GM21423 (cell line): ENCODE data around the gene LHFPL6.
A peak's percentile ranks its signal among the peaks of the same experiment; 100 is the strongest.

ENCODE experiments used
- ATAC-seq: cut with Tn5 transposase; IDR thresholded peaks from one replicate; pipeline ENCODE4 v1.9.1; 2021; ENCODE audit warnings: mild to moderate bottlenecking, moderate library complexity; ENCODE audit not compliant: unreplicated experiment

LHFPL6 gene

DNA sequence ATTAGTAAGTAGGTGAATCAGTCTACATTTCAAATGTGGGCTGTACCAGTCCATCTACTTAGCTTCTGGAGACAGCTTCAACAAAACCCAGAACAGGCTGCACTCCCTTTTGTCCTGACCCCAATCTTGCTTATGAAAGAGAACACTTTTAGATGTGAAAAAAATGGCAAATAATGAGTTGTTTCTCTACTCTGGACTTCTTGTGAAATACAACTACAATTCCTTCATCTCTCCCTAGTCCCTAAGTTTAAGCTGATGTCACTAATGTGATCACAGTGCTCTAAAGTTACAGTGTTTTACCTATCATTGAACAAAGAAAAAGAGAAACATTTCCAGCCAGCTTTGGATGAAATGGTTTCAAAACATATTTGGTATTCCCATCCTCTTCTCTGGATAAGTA is 183.9 kb downstream of the LHFPL6 start:
- no peak for ATAC-seq

DNA sequence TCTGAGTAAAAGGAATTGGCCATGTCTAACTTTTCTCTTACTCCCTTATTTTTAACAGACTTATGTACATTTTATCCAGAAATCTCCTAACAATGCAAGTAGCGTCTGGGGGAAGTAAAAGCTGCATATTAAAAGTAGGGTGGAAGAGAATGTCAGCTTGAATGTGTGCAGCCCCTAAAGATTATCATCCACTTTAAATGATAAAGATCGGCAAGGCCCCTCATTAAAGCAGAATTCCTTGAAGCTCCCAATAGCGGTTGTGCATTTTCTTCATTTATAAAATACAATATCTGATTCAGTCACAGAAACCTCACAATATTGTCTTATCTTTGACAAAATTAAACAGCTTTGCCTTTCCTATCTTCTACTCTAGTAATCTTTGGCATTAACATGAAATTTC is 184.6 kb downstream of the LHFPL6 start:
- no peak for ATAC-seq

DNA sequence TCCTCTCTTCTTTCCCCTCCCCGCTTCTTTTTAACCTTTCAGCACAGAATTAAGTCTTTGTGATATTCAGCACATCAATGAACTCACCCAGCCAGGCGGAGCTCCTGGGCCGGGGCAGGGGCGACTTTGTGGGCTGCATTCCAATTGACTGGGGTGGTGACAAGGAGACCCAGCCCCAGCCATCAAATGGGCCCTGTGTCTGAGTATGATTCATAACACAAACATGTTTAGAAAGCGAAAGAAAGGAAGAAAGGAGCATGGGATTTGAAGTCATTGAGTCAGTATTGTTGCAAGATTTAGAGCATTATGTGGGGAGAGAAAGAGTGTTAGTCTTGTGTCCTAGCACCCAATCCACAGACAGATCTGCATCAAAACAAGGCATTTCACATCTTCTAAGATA is 185.3 kb downstream of the LHFPL6 start:
- ATAC-seq, result no peak

DNA sequence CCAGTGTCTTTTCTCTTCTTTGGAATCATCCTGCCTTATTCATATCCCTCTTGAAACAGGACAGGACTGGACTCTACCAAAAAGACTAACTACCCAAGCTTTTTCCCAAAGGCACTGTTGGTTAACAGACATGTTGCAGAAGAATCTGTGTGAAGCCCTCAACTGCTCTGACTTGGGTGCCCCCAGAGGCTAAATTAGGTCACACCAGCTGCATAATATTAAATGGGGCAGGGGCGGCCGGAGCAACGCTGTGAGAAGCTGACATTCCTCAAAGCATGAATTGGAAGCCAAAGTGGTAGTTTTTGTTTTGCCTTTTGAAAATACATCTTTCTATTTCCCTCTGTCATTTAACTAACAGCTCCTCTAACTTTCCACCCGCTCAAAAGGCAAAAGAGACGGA is 185.9 kb downstream of the LHFPL6 start:
- ATAC-seq, result no peak

DNA sequence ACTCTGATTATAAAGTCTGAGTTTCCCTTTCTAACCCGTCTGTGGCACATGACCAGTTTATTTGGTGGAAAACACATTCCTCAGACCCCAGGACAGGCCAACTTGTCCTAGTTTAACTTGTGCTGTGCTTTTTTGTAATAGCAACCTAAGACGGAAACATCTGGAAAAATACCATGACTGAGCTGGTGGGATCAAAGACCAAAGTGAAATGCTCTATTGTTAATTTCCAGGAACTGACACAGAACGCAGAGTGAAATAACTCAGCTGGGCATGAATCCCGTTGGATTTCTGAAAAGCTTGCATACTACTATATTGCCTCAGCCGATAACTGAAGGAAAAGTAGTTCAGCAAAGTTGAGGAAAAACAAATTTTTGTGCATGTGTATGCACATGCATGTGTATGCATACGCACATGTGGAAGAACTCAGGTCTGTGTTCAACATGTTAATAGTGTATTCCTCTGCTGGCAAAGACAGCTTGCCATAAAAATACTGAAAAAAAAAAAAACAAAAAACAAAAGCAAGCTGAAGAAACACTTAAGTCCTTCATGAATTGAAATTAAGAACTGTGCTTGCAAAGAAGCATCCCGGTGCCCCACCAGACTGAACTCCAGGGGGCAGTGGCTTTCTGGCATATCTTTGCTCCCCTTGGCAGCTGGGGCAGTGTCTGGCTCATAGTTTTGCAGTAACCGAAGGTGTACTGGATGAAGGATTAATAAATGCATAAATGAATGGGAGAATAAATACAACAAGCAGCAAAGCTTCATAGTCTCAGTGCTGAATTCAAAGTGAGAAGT is 187.8 kb downstream of the LHFPL6 start:
- ATAC-seq, result no peak

DNA sequence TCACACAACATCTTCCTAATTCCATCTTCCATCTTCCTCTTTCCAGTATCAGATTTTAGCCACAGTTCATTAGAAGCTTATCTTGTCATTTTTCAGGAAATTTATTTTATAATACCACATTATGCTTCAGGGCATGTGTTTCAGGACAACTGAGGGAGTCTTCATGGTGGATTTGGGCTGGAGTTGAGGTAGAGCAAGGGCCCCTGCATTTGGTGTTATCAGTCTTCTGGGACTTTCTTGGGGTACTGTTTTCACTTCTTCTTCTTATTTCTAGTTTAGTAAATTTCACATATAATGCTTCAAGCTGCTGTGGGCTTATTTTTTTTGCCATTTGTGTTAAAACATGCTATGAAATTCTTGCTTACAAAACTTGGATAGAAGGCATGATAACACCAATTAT is 188.7 kb downstream of the LHFPL6 start:
- no peak for ATAC-seq

DNA sequence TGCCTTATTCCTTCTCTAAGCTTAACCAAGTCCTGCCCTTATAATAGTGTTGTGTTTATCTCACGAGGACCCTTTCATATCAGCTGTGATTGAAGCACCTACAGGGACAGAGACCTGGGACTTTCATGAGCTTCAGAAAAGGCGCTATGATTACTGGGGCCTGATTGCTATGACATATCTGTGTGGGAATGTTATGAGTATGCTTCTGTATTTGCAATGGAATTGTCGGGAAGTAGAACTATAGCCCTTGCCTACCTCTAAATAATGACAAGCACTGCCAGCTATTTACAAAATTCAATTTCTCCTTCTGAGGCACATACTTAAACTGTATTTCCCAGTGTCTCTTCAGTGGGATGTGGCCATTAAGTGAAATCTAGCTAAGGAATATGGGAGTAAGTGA is 191.5 kb downstream of the LHFPL6 start:
- ATAC-seq, result no peak

DNA sequence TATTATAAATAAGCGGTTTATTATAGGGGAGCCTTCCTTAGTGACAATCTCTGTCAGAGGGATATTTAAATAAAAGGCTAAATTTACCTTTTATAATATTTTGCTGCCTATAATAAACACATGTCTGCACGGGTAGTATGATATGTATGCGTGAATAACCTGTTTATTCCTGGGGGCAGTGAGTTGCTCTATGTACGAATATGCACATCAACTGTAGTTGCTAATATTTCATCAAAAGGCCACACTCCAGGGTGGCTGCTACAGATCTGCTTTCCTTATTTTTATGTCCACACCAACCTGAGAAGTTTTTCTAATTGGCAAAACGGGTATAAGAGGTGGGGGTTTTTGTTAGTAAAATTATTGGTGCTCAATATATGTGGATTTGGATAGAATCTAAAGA is 192.0 kb downstream of the LHFPL6 start:
- ATAC-seq, result no peak

DNA sequence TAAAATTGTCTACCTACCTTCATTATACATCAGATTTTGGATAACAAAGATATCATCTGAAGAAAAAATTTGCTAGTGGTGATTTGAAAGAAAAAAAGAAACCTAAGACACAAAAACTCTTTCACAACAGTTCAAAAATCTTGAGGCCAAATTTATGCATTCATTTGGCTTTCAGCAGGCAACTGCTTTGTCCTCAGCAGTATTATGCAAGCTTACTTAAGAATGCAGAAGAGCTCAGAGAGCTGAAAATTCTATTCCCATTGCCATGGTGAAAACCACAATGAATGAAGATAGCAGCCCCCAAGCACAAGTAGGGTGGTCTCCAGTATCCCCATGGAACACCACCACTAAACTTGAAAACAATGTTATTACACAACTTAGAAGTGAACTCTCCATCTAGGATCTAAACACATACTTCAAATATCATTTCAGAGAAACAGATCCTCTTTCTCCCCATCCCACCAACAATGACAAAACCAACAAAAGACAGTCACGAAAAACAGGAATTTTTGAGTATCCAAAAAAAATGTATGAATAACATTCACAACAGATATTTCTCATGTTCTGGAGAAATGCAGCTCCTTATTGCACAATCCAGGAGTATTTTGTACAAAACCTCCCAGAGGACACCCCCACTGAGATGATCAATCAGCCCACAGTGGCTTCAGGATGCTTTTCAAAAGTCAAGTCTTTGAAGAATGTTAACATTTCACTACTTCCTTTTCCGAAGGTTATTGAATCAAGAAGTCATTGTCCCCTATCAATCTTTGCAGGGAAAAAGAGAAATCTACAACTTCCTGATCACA is 192.7 kb downstream of the LHFPL6 start:
- ATAC-seq, result no peak

DNA sequence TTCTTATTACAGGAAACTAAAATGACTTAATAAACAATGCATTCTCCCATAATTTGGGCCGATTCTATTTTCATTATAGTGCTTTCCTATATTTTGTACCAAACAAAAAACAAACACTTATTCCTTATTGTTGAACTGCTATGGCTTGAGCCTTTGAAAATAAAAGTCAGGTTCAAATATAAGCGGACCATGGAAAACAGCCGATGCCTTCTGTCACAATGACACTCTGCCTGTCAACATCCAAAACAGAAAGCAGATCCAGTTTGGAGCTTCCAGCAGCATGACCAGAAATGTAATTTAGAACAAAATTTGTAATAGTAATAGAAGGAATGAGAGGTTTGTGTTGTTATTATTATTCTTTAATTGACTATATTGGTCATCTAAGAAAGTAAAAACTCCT is 194.5 kb downstream of the LHFPL6 start:
- no peak for ATAC-seq

DNA sequence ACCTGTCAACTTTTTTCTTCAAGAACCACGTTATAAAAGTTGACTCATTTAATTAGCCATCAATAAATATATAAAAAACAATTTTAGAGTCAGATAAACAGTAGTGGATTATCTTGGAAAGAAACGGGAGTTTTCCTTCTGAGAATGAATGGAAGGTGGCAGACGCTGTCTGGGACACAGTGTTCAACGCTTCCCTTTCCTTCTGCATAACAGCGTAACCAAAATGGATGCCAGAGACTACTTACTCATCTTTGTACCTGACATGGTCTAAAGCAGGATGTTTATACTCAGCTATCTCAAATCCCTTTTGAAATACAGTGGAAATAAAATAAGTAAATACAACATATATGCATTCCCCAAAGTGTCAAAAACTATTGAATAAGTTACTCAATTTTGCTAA is 195.2 kb downstream of the LHFPL6 start:
- no peak for ATAC-seq

DNA sequence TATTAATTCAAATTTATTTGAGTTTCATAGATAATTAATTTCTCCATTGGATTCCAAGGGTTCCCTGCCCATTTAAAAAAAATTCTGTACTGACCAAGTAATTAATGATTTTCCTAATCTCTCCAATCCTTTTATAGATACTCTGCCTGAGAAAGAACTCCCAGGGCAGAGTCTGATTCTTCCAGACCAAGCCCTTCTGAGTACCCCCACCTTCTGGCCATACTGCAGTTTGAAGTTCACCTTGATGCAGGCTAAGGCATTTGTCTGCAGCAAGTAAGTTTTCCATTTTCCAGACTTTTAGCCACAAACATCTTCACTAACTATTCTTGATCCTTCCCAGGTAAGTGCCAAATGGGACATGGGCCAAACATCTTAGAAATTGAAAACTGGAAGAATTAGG is 195.9 kb downstream of the LHFPL6 start:
- ATAC-seq, result no peak

DNA sequence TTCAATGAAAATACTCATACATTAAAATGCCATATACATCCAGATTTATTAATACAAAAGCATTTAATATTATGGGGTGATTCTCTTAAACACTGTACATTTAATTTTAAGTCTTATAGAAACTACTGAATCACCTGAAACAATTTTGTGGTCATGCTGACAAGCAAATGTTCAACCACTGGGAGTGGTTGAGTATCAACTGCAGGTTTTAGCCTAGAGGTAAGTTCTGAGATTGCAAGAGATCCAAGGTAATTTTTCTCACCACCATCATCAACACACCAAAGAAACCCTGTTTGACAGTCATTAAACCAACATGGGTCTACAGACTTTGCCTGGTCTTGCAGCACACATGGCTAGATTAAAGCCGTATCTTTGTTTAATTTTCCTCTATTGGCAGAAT is 196.3 kb downstream of the LHFPL6 start:
- peak; percentile 79 for ATAC-seq

DNA sequence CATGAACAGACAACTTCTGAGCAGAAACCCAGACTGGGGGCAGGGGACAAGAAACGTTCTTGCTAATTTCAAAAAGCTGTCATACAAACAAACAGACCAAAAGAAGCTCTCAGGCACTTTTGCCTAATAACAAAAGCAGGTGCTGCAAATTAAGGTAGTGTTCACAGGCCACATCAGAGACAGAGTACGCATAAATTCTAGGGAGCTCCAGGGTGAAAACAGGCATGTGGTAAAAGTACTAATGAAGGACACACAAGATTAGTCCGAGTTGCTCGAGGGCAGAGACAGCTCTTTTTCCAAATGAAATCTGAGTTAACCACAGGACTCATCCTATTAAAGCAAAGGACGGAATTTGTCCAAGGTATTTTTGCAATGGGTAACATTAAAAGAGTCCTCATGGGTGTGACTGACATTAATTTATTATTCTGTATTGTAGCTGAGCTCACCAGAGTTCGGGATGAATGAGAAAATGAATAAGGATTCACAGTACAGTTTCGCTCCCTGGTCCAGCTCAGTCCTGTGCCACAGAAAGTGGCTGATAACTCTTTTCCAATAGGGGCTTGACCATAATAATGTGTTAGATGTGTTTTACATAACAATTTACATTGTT is 197.3 kb downstream of the LHFPL6 start:
- ATAC-seq, result no peak

DNA sequence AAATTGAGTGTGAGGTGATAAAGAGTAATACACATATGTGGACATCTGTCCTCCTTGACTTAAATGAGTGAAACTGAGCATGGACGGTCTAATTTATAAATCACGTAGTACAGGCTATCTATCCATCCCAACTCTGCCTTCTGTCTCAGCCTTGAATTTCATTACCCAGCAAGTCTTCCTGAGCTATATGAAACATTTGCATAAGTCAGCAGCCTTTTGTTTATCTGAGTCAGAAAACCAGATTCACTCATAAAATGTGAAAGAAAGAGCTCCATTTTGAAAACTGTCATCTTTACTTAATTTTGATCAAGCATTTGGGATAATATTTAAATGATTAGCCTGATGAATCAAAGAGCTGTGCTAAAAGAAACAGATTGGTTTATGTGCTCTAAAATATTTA is 197.9 kb downstream of the LHFPL6 start:
- no peak for ATAC-seq

DNA sequence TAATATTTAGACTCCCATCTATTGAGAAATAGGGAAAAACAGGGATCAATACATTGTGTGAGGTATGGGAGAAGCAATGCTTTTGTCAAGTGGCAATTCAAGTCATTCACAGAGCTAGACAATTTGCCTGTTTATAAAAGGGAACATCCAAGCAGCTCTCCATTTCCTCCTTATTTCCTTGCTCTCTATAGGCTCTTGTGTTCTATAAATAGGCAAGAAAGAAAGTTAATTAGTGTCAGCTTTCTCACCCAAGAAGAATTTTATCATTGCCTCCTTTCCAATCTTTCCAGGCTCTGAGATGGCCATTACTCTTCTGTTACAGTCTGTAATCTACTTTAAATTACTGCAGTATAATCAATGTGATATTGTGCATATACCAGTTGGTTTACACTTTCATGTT is 199.9 kb downstream of the LHFPL6 start:
- ATAC-seq, result no peak

DNA sequence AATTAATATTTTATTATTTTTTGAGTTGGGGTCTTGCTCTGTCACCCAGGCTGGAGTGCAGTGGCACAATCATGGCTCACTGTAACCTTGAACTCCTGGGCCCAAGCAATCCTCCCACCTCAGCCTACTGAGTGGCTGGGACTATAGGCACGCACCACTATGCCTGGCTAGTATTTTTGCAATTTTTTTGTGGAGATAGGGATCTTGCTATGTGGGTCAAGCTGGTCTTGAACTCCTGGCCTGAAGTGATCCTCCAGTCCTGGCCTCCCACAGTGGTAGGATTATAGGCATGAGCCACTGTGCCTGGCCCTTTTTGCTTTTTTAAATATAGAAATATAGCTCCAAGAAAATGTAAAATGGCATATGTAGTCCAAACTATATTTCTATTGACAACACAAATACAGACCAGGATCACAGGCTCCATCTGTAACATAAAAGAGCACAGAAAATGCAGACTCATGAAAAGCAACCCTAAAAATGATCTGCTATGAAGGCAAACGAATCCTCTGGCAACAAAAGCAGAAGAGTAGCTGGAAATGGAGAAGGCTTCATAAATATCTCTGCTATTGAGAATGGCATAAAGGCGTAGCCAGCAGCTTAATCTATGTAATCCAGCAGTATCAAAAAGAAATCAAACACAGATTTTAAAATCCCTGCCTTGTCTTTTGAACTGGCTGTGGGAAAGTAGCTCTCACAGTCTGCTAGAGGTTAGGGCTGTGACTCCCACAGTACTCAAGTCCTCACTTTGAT is 200.6 kb downstream of the LHFPL6 start:
- no peak for ATAC-seq

DNA sequence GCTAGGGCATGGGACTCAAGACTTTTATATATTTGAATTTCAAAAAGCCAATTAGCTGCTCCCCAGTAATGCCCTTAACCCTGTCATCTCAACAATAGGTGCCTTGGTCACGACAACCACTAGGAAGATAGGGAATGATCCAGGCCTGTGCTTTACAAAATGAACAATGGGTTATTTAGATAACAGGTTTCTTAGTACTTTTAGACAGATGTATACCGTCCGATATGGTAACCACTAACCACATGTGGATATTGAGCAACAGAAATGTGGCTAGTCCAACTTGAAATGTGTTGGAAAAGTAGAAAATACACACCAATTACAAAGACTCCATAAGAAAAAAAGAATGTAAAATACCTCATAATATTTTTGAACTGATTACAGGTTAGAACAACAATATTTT is 201.2 kb downstream of the LHFPL6 start:
- ATAC-seq, result no peak

DNA sequence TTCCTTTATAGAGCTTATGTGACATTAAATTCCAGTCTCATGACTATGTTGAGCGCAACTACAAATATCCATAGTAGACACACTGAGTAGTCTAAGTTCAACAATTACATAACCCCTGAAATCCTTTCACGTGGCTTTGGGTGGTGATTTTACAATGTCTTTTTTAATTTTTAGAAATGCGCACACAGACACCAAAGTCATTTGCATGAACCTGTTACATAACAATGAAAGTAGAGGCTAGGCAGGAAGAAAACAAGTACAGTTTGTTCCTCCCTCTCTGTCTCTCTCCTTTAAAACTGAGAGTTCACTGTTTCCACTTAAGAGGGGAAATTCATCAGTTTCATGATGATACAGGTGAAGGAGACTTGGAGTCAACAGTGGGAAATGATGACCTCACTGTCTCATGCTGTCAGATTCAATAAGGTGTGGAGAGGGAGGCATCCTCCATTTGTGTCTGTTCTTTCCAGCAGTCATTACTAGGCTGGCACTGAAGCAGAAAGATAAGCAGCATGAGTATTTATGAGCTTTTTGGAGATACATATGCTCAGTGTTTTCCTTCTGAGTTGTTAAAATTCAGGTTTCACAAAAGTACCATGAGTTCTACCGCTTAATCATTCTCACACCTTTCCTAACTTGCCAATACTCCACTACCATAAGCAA is 201.8 kb downstream of the LHFPL6 start:
- no peak for ATAC-seq

DNA sequence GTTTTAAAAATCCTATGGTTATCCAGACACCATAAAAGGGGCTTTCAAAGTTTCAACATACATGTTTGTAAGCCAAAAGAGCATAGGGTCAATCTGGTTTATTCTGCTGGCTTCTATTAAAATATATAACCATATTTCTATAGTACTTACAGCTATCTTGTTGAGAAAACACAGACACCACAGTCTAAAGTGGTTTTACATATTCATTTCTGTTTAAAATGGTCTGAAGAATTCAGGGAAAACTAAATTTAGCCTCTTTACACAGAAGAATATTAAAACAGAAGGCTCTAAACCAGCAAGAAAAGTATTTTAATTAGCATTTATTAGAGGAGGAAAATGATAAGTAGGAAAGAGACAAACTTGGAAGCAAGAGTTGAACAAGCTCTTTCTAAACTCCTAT is 203.9 kb downstream of the LHFPL6 start:
- ATAC-seq, result no peak

DNA sequence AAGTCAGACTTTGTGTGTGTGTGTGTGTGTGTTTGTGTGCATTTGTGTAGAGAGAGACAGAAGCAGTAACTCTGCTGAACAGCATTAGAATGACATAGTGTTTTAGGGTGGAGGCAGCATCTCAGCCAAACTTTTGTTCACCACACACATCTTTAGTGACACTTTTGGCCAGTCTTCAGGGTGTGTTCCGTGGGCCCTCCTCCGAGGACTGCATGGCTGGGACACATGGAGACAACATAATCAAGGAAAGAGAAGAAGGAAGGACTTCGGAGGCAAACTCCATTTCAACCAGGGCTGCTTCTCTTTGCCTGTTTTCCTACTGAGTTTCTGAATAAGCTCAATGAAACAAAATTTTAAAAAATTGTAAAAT is 205.1 kb downstream of the LHFPL6 start:
- no peak for ATAC-seq
